ENCODE data around the gene TBC1D3K.
"Not testable (repeated sequence)": the region's sequence is repeated elsewhere in the genome, so short reads cannot be mapped to it uniquely, and the experiment has no call there.

TBC1D3K gene

GRCh38 chr17:37924115-37924514, at the start of gene TBC1D3K:
TSS of gene TBC1D3K (plus strand) at chr17:37924415. CDS start at chr17:37926000, 1,585 bp downstream.
- not testable (repeated sequence) for DNase-seq (ENCODE audit: low read depth); H3K4me3 ChIP-seq (ENCODE audit: control insufficient read depth, low read depth, low read length)

- no peak for TF ChIP-seq CTCF (IDR thresholded peaks at IDR 0.05; ENCODE audit: control insufficient read depth, insufficient read depth, low read depth, low read length, missing control alignments)
- no peak overlapping the region for H3K4me3 ChIP-seq (ENCODE audit: control insufficient read depth, low read depth, low read length)
- DNase-seq (ENCODE audit: low read depth): no peak
Measured at GRCh38 chr17:37884516-37884915, 39.7 kb upstream of the TBC1D3K start.

DNA sequence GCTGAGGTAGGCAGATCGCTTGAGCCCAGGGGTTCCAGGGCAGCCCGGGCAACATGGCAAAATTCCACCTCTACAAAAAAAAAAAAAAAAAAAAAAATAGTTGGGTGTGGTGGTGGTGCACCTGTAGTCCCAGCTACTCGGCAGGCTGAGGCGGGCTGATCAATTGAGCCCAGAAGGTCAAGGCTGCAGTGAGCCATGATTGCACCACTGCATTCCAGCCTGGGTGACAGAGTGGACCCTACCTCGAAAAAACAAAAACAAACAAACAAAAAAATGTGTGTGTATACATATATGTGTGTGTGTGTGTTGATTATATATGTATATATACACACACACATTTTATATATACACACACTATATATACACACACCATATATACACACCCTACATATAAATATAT, 39.1 kb upstream of the TBC1D3K start:
- no peak for TF ChIP-seq CTCF (IDR thresholded peaks at IDR 0.05; ENCODE audit: control insufficient read depth, insufficient read depth, low read depth, low read length, missing control alignments)
- no peak overlapping the region for H3K4me3 ChIP-seq (ENCODE audit: control insufficient read depth, low read depth, low read length)

DNA sequence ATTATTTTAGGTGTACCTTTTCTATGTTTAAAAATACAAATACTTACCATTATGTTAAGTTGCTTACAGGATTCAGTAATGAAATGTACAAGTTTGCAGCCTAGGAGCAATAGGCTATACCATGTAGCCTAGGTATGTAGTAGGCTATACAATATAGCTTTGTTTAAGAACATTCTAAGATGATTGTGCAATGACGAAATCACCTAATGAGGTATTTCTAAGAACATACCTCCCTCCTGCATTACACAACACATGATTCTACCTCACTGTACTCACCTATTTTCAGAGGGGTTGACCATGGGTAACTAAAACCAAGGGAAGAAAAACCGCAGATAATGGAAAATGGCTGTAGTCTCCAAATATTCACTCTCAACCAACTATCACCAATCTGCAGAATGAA, 35.3 kb upstream of the TBC1D3K start:
- H3K4me3 ChIP-seq (ENCODE audit: control insufficient read depth, low read depth, low read length): no peak overlapping the region
- no peak for TF ChIP-seq CTCF (IDR thresholded peaks at IDR 0.05; ENCODE audit: control insufficient read depth, insufficient read depth, low read depth, low read length, missing control alignments)
- no peak for DNase-seq (ENCODE audit: low read depth)

More for the DNA sequence above, 39.1 kb upstream of the TBC1D3K start:
- DNase-seq (ENCODE audit: low read depth): no peak

GRCh38 chr17:37896961-37897360, 27.3 kb upstream of the TBC1D3K start:
- not testable (repeated sequence) for DNase-seq (ENCODE audit: low read depth)

More at GRCh38 chr17:37896961-37897360, 27.3 kb upstream of the TBC1D3K start:
- H3K4me3 ChIP-seq (ENCODE audit: control insufficient read depth, low read depth, low read length): not testable (repeated sequence)
